Right atrium auricular region (tissue), 2 donors: ENCODE results near the gene ULK4. TPM values are rescaled to one million over a fixed set of nuclear protein-coding genes. Genes with fewer than 3 reads are reported as not detected.

Experiments used
- DNase-seq: peaks from one replicate; pipeline ENCODE4 v3.0.0-alpha.2; 2019; ENCODE audit warnings: low spot score
- H3K27ac ChIP-seq, 2 donors: fragments of 200-600 bp; sonication (generic); 1 replicate in 1 of 2; 2 replicates in 1 of 2; pipeline ENCODE4 v1.5.1; 2016 to 2019
- H3K27me3 ChIP-seq, 2 donors: fragments of 200-600 bp; sonication (generic); one replicate each; pipeline versions ENCODE4 v1.5.1 to v1.6.0; 2017 to 2019
- H3K36me3 ChIP-seq: fragments of 200-600 bp; sonication (generic); one replicate; pipeline ENCODE4 v1.5.1; 2016
- H3K4me1 ChIP-seq, 2 donors: fragments of 200-600 bp; sonication (generic); one replicate each; pipeline versions ENCODE4 v1.5.1 to v1.6.0; 2017 to 2019
- H3K4me3 ChIP-seq, 2 donors: fragments of 200-600 bp; sonication (generic); 1 replicate in 1 of 2; 2 replicates in 1 of 2; pipeline ENCODE4 v1.5.1; 2017 to 2019; ENCODE audit warnings: mild to moderate bottlenecking in 1 of 2, moderate library complexity in 1 of 2
- H3K9me3 ChIP-seq, 2 donors: fragments of 200-600 bp; sonication (generic); one replicate each; pipeline ENCODE4 v1.5.1; 2019
- total RNA-seq, 2 donors: library from RNA; depleted of rRNA; stranded (reverse); fragments of >200 nt; gene quantifications; one replicate each; pipeline ENCODE4 v1.1.0, GENCODE V29; 2016
- TF ChIP-seq, protein P1 (sequence below), 2 donors: fragments of 200-600 bp; sonication (generic); IDR thresholded peaks; one replicate each; pipeline ENCODE4 v1.5.1; 2019; ENCODE audit warnings: antibody characterized with exemption in 2 of 2

Gene ULK4
- total RNA-seq, 2 donors from 2014 or later: 7.1 to 10.1 TPM

DNA sequence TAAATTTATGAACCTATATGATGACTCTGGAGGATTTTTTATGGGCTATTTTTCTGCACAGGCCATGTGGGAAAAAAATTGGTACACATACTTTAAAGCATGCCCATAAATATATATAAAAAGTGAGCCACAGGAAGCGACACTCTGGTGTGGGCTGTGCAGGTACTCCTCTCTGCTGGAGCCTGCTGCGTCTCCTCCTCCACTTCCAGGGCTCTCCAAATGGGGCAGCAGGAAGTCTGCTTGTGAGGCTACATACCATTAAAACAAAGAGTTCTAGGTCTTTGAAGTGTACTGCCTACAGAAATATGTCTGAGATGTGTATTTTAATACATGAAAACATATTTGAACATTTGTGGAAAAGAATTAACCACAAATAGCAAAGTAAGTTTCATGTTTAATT, 627.5 kb downstream of the ULK4 start:
- DNase-seq: no peak
- Histone ChIP-seq H3K4me1 (peaks cover 0 to 16% of the 10 kb centered on the region in 2 donors), H3K36me3 (no peaks in the 10 kb centered on the region), H3K27me3 (no peaks in the 10 kb centered on the region), H3K4me3 (no peak overlapping the region), H3K27ac (no peak overlapping the region), H3K9me3 (no peaks in the 10 kb centered on the region)
- TF ChIP-seq, protein P1, sequence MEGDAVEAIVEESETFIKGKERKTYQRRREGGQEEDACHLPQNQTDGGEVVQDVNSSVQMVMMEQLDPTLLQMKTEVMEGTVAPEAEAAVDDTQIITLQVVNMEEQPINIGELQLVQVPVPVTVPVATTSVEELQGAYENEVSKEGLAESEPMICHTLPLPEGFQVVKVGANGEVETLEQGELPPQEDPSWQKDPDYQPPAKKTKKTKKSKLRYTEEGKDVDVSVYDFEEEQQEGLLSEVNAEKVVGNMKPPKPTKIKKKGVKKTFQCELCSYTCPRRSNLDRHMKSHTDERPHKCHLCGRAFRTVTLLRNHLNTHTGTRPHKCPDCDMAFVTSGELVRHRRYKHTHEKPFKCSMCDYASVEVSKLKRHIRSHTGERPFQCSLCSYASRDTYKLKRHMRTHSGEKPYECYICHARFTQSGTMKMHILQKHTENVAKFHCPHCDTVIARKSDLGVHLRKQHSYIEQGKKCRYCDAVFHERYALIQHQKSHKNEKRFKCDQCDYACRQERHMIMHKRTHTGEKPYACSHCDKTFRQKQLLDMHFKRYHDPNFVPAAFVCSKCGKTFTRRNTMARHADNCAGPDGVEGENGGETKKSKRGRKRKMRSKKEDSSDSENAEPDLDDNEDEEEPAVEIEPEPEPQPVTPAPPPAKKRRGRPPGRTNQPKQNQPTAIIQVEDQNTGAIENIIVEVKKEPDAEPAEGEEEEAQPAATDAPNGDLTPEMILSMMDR (IDR thresholded peaks at IDR 0.05): no peak

DNA sequence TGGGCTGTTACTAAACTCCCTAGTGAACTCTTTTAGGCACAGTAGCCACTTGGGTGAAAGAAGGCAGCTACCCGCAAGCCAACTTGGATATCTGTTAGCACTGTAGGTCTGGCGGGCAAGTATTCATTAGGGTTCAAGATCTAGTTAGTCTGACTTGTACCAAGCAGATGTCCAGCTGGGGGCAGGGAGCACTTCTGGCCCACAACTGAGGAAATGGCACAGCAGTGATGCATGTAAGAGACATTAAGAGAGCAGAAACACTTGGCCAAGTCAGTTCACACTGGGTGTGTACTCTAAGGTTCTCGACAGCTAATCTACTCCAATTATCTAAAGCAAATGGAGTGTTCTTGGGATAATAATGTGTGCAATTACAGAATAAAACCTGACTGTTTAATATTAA, 630.9 kb downstream of the ULK4 start:
- H3K4me3 ChIP-seq: no peak overlapping the region
- H3K9me3 ChIP-seq: no peaks in the 10 kb centered on the region
- no peaks in the 10 kb centered on the region for H3K27me3 ChIP-seq
- DNase-seq: no peak
- H3K4me1 ChIP-seq: peaks cover 0 to 16% of the 10 kb centered on the region in 2 donors
- H3K36me3 ChIP-seq: no peaks in the 10 kb centered on the region
- no peak overlapping the region for H3K27ac ChIP-seq
- TF ChIP-seq, protein P1 (IDR thresholded peaks at IDR 0.05): no peak

DNA sequence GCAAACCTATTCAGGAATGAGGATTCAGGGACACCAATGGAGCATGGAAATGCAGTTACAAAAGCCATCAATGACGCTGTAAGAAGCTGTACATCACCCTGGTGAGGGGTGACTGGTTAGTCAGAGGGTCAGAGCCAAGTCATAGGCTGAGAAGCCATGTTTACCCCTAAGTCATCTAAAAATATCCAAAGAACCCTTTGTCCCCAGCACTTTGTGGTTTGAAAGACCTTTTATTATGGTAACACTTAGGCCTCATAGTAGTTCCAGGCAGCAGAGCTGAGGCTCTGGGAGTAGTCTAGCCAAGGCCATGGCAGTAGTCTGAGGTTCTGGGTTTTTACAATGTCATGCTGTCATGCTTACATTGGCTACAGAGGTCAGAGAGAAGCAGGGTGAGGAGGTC, 631.4 kb downstream of the ULK4 start:
- Histone ChIP-seq H3K9me3 (no peaks in the 10 kb centered on the region), H3K36me3 (no peaks in the 10 kb centered on the region), H3K4me1 (peaks cover 0 to 16% of the 10 kb centered on the region in 2 donors), H3K27ac (no peak overlapping the region), H3K27me3 (no peaks in the 10 kb centered on the region), H3K4me3 (no peak overlapping the region)
- DNase-seq: no peak
- TF ChIP-seq, protein P1 (IDR thresholded peaks at IDR 0.05): no peak

DNA sequence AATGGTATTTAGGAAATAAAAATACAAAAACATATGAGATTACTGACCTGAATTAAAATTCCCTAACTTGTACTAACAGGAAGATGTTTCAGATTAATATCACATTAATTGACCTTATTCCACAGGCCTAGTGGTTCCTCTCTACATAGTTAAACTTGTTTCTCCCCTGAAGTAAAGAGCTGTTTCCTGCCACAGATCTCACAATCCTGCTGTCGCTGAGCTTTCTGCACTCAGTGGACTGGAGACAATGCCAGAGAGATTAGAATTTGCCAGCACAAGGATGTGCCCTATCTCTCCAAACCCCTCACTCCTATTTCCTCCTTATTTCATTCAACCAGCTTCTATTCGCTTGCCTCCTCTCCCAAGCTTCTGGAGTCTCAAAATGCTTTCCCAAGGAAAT, 632.0 kb downstream of the ULK4 start:
- H3K9me3 ChIP-seq: no peaks in the 10 kb centered on the region
- TF ChIP-seq, protein P1 (IDR thresholded peaks at IDR 0.05): no peak
- H3K27ac ChIP-seq: no peak overlapping the region
- H3K4me1 ChIP-seq: peaks cover 0 to 16% of the 10 kb centered on the region in 2 donors
- no peak for DNase-seq
- H3K4me3 ChIP-seq: no peak overlapping the region
- no peaks in the 10 kb centered on the region for H3K27me3 ChIP-seq
- no peaks in the 10 kb centered on the region for H3K36me3 ChIP-seq

DNA sequence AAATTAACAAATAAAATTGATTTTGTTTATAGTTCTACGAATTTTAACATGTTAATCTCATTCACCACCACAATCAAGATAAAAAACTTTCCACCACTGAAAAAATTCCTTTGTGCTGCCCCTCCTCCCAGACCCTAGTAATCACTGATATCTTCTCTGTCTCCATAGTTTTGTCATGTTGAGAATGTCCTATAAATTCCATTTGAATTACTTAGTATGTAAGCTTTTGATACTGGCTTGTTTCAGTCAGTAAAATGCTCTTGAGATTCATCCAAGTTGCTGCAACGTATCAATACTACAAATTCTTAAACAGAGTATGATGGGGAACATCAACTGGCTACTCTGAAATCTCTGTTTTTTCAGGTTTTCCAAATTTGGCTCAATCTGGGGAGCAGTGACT, 633.0 kb downstream of the ULK4 start:
- Histone ChIP-seq H3K4me1 (peaks cover 0 to 16% of the 10 kb centered on the region in 2 donors), H3K9me3 (no peaks in the 10 kb centered on the region), H3K4me3 (no peak overlapping the region), H3K27ac (no peak overlapping the region), H3K36me3 (no peaks in the 10 kb centered on the region), H3K27me3 (no peaks in the 10 kb centered on the region)
- TF ChIP-seq, protein P1 (IDR thresholded peaks at IDR 0.05): no peak
- no peak for DNase-seq

DNA sequence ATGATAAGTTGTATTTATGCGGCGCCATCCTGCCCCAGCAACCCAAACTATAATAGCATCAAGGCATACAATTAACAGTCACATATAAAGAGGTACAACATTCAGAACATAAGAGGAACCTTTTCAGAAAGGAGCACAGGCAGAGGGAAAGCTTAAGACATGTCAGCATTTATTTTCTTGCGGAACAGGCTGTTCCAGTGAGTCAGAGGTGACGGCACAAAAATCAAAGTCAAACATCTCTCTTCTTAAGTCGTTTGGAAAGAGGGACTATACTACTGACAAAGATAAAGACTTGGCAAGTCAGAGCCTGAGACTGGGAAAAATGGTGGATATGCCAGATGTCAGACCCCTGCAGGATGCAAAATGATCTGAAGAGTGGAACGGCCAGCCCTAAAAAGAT, 634.2 kb downstream of the ULK4 start:
- Histone ChIP-seq H3K36me3 (no peaks in the 10 kb centered on the region), H3K4me3 (no peak overlapping the region), H3K27ac (no peak overlapping the region), H3K4me1 (peaks cover 0 to 16% of the 10 kb centered on the region in 2 donors), H3K9me3 (no peaks in the 10 kb centered on the region), H3K27me3 (no peaks in the 10 kb centered on the region)
- TF ChIP-seq, protein P1 (IDR thresholded peaks at IDR 0.05): no peak
- no peak for DNase-seq
